A549 (cell line): ENCODE data around the gene GRIP2. TPM values are rescaled to one million over a fixed set of nuclear protein-coding genes. Genes with fewer than 3 reads are reported as not detected.
A peak's percentile ranks its signal among the peaks of the same experiment; 100 is the strongest.

Source experiments
- ATAC-seq, 2 experiments: fragments of 200-7000 bp in 1 of 2; fragments of >200 bp in 1 of 2; cut with Nextera tagmentation in 1 of 2; cut with Tn5 transposase in 1 of 2; 3 replicates each; pipeline versions ENCODE4 v1.8.0 to v1.9.1; 2018 to 2020; ENCODE audit warnings: mild to moderate bottlenecking in 1 of 2, moderate library complexity in 1 of 2
- CTCF ChIA-PET: fragments of 300-600 bp; sonication (Branson Sonifier 250); formaldehyde crosslinking; extraction: SDS; loops from one replicate; lab custom pipeline; 2021; ENCODE audit warnings: antibody characterized with exemption, inconsistent platforms; lab: Yijun Ruan, JAX
- POLR2A ChIA-PET: fragments of 350-600 bp; formaldehyde crosslinking; extraction: SDS; loops from one replicate; lab custom pipeline; 2021; ENCODE audit warnings: antibody characterized with exemption, inconsistent platforms; lab: Yijun Ruan, JAX
- DNase-seq, 2 experiments: peaks; one replicate each; pipeline versions ENCODE4 v3.0.0 to v3.0.0-alpha.2; 2011 to 2016; ENCODE audit warnings: low read depth in 1 of 2, low spot score in 1 of 2
- FAIRE-seq: peaks from 2 replicates; lab custom pipeline; 2011; peaks lifted over from hg19 to GRCh38; lab: Jason Lieb, UNC
- H3K27ac ChIP-seq, 2 experiments: fragments of >200 bp; sonication (Bioruptor Twin); formaldehyde crosslinking; 3 replicates each; pipeline ENCODE4 v1.5.1; 2016 to 2017
- H3K4me1 ChIP-seq: fragments of >200 bp; sonication (Bioruptor Twin); formaldehyde crosslinking; 3 replicates; pipeline ENCODE4 v1.6.1; 2016
- H3K4me2 ChIP-seq: fragments of >200 bp; sonication (Bioruptor Twin); formaldehyde crosslinking; 3 replicates; pipeline ENCODE4 v1.6.1; 2016
- H3K4me3 ChIP-seq: fragments of >200 bp; sonication (Bioruptor Twin); formaldehyde crosslinking; 3 replicates; pipeline ENCODE4 v1.5.1; 2016
- H3K9me3 ChIP-seq: fragments of >200 bp; sonication (Bioruptor Twin); formaldehyde crosslinking; 3 replicates; pipeline ENCODE4 v1.6.1; 2016
- CBX2 ChIP-seq: fragments of 200-600 bp; sonication (generic); IDR thresholded peaks from 2 replicates; pipeline ENCODE4 v1.6.1; 2016; ENCODE audit warnings: low read depth, mild to moderate bottlenecking, borderline replicate concordance
- EHMT2 ChIP-seq: fragments of 200-600 bp; sonication (generic); IDR thresholded peaks from 2 replicates; pipeline ENCODE4 v1.6.1; 2016; ENCODE audit warnings: antibody characterized with exemption, low read depth, mild to moderate bottlenecking, moderate library complexity
- FOSB ChIP-seq: fragments of 250-450 bp; sonication (Bioruptor Pico); IDR thresholded peaks from 2 replicates; pipeline ENCODE4 v1.5.0; 2020; ENCODE audit warnings: mild to moderate bottlenecking, moderate library complexity
- FOSL2 ChIP-seq, 2 experiments: fragments of 450-650 bp in 1 of 2; fragments of >200 bp in 1 of 2; sonication (Bioruptor Twin) in 1 of 2; formaldehyde crosslinking; IDR thresholded peaks; 2 replicates each; pipeline versions ENCODE4 v1.5.0 to v1.6.1; 2016 to 2020; ENCODE audit warnings: mild to moderate bottlenecking in 1 of 2, moderate library complexity in 1 of 2
- FOXS1 ChIP-seq: fragments of 250-450 bp; sonication (Bioruptor Pico); IDR thresholded peaks from 2 replicates; pipeline ENCODE4 v1.5.0; 2020; ENCODE audit warnings: mild to moderate bottlenecking, moderate library complexity
- GATA3 ChIP-seq: IDR thresholded peaks from 2 replicates; pipeline ENCODE4 v1.6.1; 2012; ENCODE audit warnings: borderline replicate concordance
- HOXB13 ChIP-seq: fragments of 250-450 bp; sonication (Bioruptor Pico); IDR thresholded peaks from 2 replicates; pipeline ENCODE4 v1.5.0; 2020; ENCODE audit warnings: low read depth, mild to moderate bottlenecking, moderate library complexity
- MAFK ChIP-seq: fragments of 450-650 bp; IDR thresholded peaks from 2 replicates; pipeline ENCODE4 v1.6.1; 2014; ENCODE audit not compliant: partially characterized antibody
- NPAS2 ChIP-seq: fragments of 250-450 bp; sonication (Bioruptor Pico); IDR thresholded peaks from 2 replicates; pipeline ENCODE4 v1.8.0; 2022; ENCODE audit warnings: mild to moderate bottlenecking, moderate library complexity, borderline replicate concordance
- RARB ChIP-seq: fragments of 250-450 bp; sonication (Bioruptor Pico); IDR thresholded peaks from 2 replicates; pipeline ENCODE4 v1.8.0; 2021; ENCODE audit warnings: mild to moderate bottlenecking, moderate library complexity
- RCOR1 ChIP-seq: fragments of 150-350 bp; IDR thresholded peaks from 2 replicates; pipeline ENCODE4 v1.6.1; 2014; ENCODE audit warnings: antibody characterized with exemption, low read length, low read depth
- RFX5 ChIP-seq: fragments of 450-650 bp; IDR thresholded peaks from 2 replicates; pipeline ENCODE4 v1.7.1; 2014; ENCODE audit warnings: antibody characterized with exemption, mild to moderate bottlenecking, moderate library complexity
- RNF2 ChIP-seq: fragments of 200-600 bp; sonication (generic); IDR thresholded peaks from 2 replicates; pipeline ENCODE4 v1.6.1; 2016; ENCODE audit warnings: low read depth, mild to moderate bottlenecking, antibody characterized with exemption, moderate library complexity, borderline replicate concordance
- SREBF2 ChIP-seq: fragments of 450-650 bp; IDR thresholded peaks from 2 replicates; pipeline ENCODE4 v1.6.1; 2014; ENCODE audit warnings: mild to moderate bottlenecking, moderate library complexity
- ZFP36 ChIP-seq: fragments of 450-650 bp; IDR thresholded peaks from 2 replicates; pipeline ENCODE4 v1.6.1; 2014; ENCODE audit warnings: borderline replicate concordance; ENCODE audit not compliant: partially characterized antibody
- ZSCAN20 ChIP-seq: fragments of 250-450 bp; sonication (Bioruptor Pico); IDR thresholded peaks from 2 replicates; pipeline ENCODE4 v1.8.0; 2022; ENCODE audit warnings: mild to moderate bottlenecking, moderate library complexity
- WGBS: methylation state at CpG from one replicate; pipeline ENCODE4 v1.1.6; 2017; ENCODE audit errors: missing lambda C conversion rate; 5-methylcytosine and 5-hydroxymethylcytosine counted together
- polyA minus RNA-seq: library from RNA; depleted of rRNA, polyadenylated mRNA; stranded (reverse); fragments of >200 nt; gene quantifications from 2 replicates; pipeline ENCODE4 v1.2.3, GENCODE V29; 2011; rRNA and poly(A)+ RNA removed
- polyA plus RNA-seq, 4 experiments: library from polyadenylated mRNA; depleted of rRNA in 3 of 4; stranded (reverse); fragments of >200 nt; fragmentation: RNase III in 1 of 4; extraction: RNeasy Plus Mini Kit Qiagen cat#74134 plus additional on column Dnase treatment in 1 of 4; gene quantifications; 2 replicates in 3 of 4; 3 replicates in 1 of 4; pipeline ENCODE4 v1.2.3, GENCODE V29; 2011 to 2017
- TF ChIP-seq, protein P1 (sequence below): fragments of >200 bp; sonication (Bioruptor Twin); formaldehyde crosslinking; IDR thresholded peaks from 3 replicates; pipeline ENCODE4 v1.6.1; 2016
- TF ChIP-seq, protein P2 (sequence below): IDR thresholded peaks from 2 replicates; pipeline ENCODE4 v1.6.1; 2012

The GRIP2 gene
- 0.56 and 0.70 TPM in 2 replicates for polyA plus RNA-seq (2011; rRNA removed)
- polyA plus RNA-seq (2012; cell fraction: cytosol; rRNA removed) = 0.45 and 0.74 TPM in 2 replicates
- 3.3 and 3.5 TPM in 2 replicates for polyA plus RNA-seq (2012; cell fraction: nucleus; rRNA removed)
- 1.2 to 1.6 TPM (median 1.5 TPM) in 3 replicates for polyA plus RNA-seq (2017; fragmentation: RNase III; extraction: RNeasy Plus Mini Kit Qiagen cat#74134 plus additional on column Dnase treatment)
- 0.50 and 0.58 TPM in 2 replicates for polyA minus RNA-seq

- Histone ChIP-seq H3K4me2 (no peak within 1 kb of the TSS), H3K27ac (no peak within 1 kb of the TSS), H3K9me3 (no peaks in the 10 kb centered on the region), H3K4me3 (no peak within 1 kb of the TSS), H3K4me1 (no peaks in the 10 kb centered on the region)
- POLR2A ChIA-PET = no interaction called here
- no peak for TF ChIP-seq RARB (CRISPR knock-in tag)
- no peak for TF ChIP-seq NPAS2
- no peak for TF ChIP-seq CBX2
- no peak for TF ChIP-seq RCOR1
- no peak for TF ChIP-seq FOSB (CRISPR knock-in tag)
- no peak for TF ChIP-seq RFX5
- TF ChIP-seq ZFP36 = no peak
- no peak for TF ChIP-seq SREBF2
- no peak for TF ChIP-seq ZSCAN20 (CRISPR knock-in tag)
- TF ChIP-seq, protein P1, sequence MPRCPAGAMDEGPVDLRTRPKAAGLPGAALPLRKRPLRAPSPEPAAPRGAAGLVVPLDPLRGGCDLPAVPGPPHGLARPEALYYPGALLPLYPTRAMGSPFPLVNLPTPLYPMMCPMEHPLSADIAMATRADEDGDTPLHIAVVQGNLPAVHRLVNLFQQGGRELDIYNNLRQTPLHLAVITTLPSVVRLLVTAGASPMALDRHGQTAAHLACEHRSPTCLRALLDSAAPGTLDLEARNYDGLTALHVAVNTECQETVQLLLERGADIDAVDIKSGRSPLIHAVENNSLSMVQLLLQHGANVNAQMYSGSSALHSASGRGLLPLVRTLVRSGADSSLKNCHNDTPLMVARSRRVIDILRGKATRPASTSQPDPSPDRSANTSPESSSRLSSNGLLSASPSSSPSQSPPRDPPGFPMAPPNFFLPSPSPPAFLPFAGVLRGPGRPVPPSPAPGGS = no peak
- TF ChIP-seq FOXS1 = no peak
- TF ChIP-seq EHMT2 = no peak
- no peak for DNase-seq
- no peak for FAIRE-seq
- WGBS = 69% methylated on average over 7 of the region's 14 CpGs
- peak in 1 of 2 experiments; percentile 16; a peak in 1 of 6 replicates for ATAC-seq
- CTCF ChIA-PET = interaction anchor here (1.0 to 2.0 kb wide), 2 partner anchors 9 to 381 kb away, joined by 3 to 12 read pairs; no protein-coding TSS in a partner anchor
Observed at GRCh38 chr3:14539742-14540491, at the start of gene GRIP2. Gene GRIP2 (minus strand): TSS chr3:14540342. CDS start chr3:14540308, 34 bp downstream.

- DNase-seq (no peak), FAIRE-seq (no peak), ATAC-seq (no peak)
- POLR2A ChIA-PET = interaction anchor here (0.9 kb wide), 1 partner anchor 63 kb away, joined by 3 read pairs; the partner anchor contains the start of gene CCDC174
- H3K4me2 ChIP-seq = peak overlapping the region; percentile 76
- H3K4me1 ChIP-seq = peaks cover 25% of the 10 kb centered on the region
- CTCF ChIA-PET = interaction anchor here (0.8 to 1.7 kb wide), 6 partner anchors 13 to 85 kb away, joined by 3 to 5 read pairs (median 4); no protein-coding TSS in a partner anchor
- no peaks in the 10 kb centered on the region for H3K9me3 ChIP-seq
- TF ChIP-seq HOXB13 (CRISPR knock-in tag) = no peak
- H3K4me3 ChIP-seq = no peak overlapping the region
- peak overlapping the region; percentile 64 to 84 for H3K27ac ChIP-seq
- 79% methylated on average over 6 of the region's 6 CpGs for WGBS
Observed at GRCh38 chr3:14588425-14589112, 48.4 kb upstream of the GRIP2 start.

- ChIA-PET POLR2A (interaction anchor here (0.9 kb wide), 1 partner anchor 64 kb away, joined by 3 read pairs; the partner anchor contains the start of gene CCDC174), CTCF (interaction anchor here (0.6 to 1.7 kb wide), 7 partner anchors 12 to 302 kb away, joined by 3 to 5 read pairs (median 3); no protein-coding TSS in a partner anchor)
- Histone ChIP-seq H3K4me3 (no peak overlapping the region), H3K9me3 (no peaks in the 10 kb centered on the region), H3K4me1 (peaks cover 25% of the 10 kb centered on the region), H3K4me2 (peak overlapping the region; percentile 76), H3K27ac (peak overlapping the region; percentile 64 to 84)
- WGBS = 24% methylated on average over 4 of the region's 4 CpGs
- ATAC-seq (peak; percentile 91 to 96), FAIRE-seq (peak; percentile 88), DNase-seq (peak; percentile 75 to 94)
- TF ChIP-seq MAFK = peak; percentile 40
- no peak for TF ChIP-seq RNF2
- TF ChIP-seq RFX5 = no peak
- no peak for TF ChIP-seq FOSL2 (IDR thresholded peaks at IDR 0.05)
- TF ChIP-seq FOSL2 (CRISPR knock-in tag; IDR thresholded peaks at IDR 0.05) = peak; percentile 43
- no peak for TF ChIP-seq GATA3
- TF ChIP-seq, protein P2, sequence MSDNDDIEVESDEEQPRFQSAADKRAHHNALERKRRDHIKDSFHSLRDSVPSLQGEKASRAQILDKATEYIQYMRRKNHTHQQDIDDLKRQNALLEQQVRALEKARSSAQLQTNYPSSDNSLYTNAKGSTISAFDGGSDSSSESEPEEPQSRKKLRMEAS = peak; percentile 11; the same call in 1 of the 2 replicates
Observed at GRCh38 chr3:14587740-14588360, 47.7 kb upstream of the GRIP2 start.
